Ishikawa (cell line): ENCODE data around the gene HOXA11.

ENCODE experiments used
- FOXM1 ChIP-seq: IDR thresholded peaks from 2 replicates; pipeline ENCODE4 v1.6.1; 2012; ENCODE audit warnings: low read depth, borderline replicate concordance
- MAX ChIP-seq: IDR thresholded peaks from 2 replicates; pipeline ENCODE4 v1.6.1; 2012
- TAF1 ChIP-seq: IDR thresholded peaks from 2 replicates; pipeline ENCODE4 v1.6.1; 2012; ENCODE audit warnings: low read depth, mild to moderate bottlenecking

GRCh38 chr7:27210441-27211083 lies 25.5 kb upstream of the HOXA11 start:
- TF ChIP-seq FOXM1 (no peak), TAF1 (no peak), MAX (no peak)
